ENCODE results near the gene XAGE1A.
"Not testable (repeated sequence)": the region's sequence is repeated elsewhere in the genome, so short reads cannot be mapped to it uniquely, and the experiment has no call there.

- not testable (repeated sequence) for TF ChIP-seq POLR2AphosphoS5, CTCF, POLR2A, EP300 (IDR thresholded peaks at IDR 0.05)
Measured at GRCh38 chrX:52452031-52452430, 43.6 kb upstream of the XAGE1A start.
